GM12874 (cell line): Measurements from ENCODE around the gene PLEKHA6.

Experiments used
- TF ChIP-seq, protein P1 (sequence below): IDR thresholded peaks from 2 replicates; pipeline ENCODE4 v1.5.1; 2011; ENCODE audit warnings: low read depth, mild to moderate bottlenecking, control low read depth, low read length, moderate library complexity; ENCODE audit not compliant: insufficient read depth

PLEKHA6 gene

DNA sequence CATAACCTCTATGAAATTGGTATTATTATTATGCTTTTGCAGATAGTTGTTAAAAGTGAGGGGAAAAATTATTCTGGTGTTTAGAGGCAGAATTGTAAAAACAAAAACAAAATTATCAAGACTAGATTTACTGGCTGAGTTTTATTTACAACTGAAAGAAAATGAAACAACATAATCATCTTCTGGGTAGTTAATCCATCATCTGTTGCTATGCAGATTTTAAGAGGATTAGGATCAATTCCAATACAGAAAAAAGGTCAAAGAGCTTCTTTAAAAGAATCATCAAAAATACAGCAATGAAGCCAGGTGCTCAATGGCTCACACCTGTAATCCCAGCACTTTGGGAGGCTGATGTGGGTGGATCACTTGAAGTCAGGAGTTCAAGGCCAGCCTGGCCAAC is 154.2 kb downstream of the PLEKHA6 start:
- TF ChIP-seq, protein P1, sequence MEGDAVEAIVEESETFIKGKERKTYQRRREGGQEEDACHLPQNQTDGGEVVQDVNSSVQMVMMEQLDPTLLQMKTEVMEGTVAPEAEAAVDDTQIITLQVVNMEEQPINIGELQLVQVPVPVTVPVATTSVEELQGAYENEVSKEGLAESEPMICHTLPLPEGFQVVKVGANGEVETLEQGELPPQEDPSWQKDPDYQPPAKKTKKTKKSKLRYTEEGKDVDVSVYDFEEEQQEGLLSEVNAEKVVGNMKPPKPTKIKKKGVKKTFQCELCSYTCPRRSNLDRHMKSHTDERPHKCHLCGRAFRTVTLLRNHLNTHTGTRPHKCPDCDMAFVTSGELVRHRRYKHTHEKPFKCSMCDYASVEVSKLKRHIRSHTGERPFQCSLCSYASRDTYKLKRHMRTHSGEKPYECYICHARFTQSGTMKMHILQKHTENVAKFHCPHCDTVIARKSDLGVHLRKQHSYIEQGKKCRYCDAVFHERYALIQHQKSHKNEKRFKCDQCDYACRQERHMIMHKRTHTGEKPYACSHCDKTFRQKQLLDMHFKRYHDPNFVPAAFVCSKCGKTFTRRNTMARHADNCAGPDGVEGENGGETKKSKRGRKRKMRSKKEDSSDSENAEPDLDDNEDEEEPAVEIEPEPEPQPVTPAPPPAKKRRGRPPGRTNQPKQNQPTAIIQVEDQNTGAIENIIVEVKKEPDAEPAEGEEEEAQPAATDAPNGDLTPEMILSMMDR, result no peak

DNA sequence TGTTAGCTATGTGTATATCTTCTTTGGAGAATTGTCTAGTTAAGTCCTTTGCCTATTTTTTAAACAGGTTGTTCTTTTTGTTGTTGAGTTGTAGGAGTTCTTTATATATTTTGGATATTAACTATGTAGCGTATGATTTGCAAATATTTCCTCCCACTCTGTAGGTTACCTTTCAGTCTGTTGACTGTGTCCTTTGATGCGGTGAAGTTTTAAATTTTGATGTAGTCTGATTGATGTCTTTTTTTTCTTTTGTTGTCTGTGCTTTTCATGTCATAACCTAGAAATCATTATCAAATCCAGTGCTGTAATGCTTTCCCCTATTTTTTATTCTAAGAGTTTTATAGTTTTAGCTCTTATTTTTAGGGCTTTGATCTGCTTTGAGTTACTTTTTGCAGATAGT is 154.8 kb downstream of the PLEKHA6 start:
- TF ChIP-seq, protein P1, result no peak

DNA sequence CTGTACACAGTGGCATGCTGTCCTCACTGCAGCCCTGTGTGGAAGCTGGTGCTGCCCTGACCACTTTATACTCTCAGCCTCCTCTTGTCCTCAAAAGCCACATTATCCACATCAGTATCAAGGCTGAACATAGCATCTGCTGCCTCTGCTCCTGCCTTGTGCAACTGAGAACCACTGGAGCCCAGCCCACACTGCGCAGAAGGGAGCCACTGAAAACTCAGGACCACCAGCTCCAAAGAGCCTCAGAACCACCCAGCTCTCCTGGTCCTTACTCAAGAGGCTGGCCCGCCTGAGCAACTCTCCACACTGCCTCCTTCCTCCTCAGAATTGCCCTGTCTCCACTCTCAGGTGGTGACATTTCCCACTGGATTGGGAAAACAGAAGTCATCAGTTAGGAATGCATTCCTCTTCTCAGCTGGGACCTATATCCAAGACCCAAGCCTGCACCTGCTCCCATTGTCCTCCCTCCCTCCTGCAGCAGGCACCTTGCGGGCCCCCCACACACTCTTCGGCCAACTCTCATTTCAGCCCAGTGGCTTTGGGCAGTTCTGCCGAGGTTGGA is 156.4 kb downstream of the PLEKHA6 start:
- TF ChIP-seq, protein P1, result no peak

DNA sequence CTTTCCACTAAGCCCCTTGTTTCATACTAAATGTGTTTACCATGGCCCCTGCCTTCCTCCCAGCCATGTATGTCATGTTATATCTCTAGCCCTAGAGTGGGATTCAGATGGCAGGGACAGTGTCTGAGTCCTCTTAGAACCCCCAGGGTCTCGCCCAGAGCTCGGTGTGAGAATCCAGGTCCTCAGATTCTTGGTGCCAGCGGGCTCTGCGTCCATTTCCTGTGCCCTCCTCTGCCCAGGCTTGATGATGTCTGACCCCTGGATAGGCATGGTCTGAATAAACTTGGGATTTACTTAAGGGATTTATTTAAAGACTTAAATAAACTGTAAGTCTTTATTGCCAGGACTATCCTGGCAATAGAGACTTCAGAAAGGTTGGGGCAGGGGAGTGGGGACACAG is 157.2 kb downstream of the PLEKHA6 start:
- TF ChIP-seq, protein P1, result no peak

DNA sequence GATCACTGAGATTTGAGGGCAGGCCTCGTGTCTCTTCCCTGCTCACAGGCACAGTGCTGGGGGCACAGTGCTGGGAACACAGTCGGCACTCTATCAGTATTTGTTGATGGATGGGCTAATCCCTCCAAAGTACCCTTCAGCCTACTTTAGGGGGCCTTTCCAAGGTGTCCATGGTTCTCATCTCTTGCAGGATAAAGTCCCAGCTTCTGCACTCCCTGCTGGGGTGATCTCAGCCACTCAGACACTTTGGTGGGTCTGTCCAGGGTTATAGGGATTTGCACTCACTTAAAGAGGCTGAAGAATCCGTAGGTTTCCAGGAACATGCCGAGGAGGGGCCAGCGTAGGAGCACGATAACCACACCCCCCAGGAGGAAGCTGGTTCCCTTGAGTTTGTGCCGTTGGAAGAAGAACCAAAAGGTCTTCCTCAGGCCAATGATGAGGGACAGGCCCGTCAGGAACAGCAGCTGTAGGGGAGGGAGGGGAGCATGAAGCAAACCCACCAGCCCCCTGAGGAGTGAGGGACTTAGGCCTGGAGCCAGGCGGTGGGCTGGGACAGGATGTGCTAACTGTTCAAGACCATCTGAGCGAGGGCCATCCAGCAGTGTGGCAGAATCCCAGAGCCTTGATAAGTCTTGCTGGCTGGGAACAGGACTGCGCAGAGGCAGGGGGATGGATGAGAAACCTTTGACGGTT is 158.2 kb downstream of the PLEKHA6 start:
- TF ChIP-seq, protein P1, result no peak

DNA sequence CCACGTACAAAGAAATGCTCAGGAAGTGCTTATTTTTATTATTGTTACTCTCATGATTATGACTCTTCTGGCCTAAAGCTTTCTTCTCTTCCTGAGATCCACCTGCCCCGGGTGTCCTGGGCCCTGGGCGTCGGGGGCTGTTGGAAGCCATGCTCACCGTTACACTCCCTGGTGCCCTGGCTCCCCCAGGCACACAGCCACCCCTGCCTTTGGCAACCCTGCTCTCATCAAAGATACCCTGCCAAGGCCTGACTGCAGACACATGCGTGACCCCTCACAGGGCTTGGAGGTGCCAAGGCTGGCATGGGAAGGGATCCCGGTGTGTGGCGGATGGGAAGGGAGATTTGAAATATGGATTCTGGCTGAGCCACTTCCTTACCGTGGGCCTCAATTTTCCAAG is 160.2 kb downstream of the PLEKHA6 start:
- TF ChIP-seq, protein P1, result no peak

DNA sequence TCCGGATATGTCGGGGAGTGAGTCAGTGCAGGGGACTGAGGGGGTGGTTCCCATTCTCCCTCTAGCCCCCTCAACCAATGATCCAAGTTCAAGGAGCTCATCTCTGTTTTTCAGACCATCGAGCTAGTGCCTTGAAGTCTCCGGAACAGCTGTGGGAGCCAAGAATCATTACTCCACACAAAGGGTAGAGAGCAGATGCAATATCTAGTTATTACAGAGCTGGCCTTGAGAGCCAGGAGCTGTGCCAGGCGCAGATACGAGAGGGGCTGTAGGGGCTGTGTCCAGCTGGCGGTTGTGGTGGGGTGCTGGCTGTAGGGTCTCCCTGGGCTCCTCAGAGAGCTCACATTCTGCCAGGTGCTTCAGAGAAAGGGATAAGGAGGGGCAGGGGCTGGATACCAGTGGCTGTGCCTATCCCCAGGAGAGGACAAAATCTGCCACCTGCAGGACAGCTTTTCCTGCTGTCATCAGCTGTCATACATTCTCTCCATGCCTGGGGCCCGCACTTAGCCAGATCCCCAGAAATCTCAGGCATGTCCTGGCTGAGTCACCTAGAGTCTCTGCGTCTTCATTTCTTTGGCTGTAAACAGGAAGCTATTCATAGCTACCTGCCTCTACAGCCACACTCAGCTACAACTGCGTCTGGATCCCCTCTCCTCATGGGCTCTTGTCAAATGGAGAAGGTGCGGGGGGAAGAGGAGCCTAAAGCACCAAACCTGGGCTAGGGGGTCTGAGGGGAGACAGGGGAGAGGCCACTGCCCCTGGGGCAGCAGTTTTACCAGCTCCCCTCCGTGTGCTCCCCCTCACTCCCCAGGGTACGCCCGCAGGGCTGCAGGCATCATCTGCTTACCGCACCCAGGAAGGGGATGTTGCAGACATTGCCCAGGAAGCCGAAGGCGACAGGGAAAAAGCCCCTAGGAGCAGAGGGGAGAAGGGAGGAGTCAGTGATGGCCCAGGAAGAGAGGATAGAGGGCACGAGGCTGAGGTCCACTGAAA is 161.1 kb downstream of the PLEKHA6 start:
- TF ChIP-seq, protein P1, result no peak
